ENCODE data around the gene PRODH2. TPM values are rescaled to one million over a fixed set of nuclear protein-coding genes. Genes with fewer than 3 reads are reported as not detected.

Gene PRODH2
- total and polyA plus RNA-seq, 10 of the 15 experiments (the other 5 are each of a cell fraction or from before 2014, with no cell fraction given): 0.07 TPM; not detected in 9

GRCh38 chr19:35858311-35858710 is 45.7 kb upstream of the PRODH2 start:
- DNase-seq (ENCODE audit: low read depth, low spot score) (no peak), FAIRE-seq (no peak), ATAC-seq (no peak)
- in situ Hi-C loops (cut with MboI): no loop called here
- RAD21 ChIA-PET (ENCODE audit: unreplicated experiment): no interaction called here
- H3K27ac ChIP-seq (ENCODE audit: control insufficient read depth, insufficient read depth): no peak overlapping the region
- H3K36me3 ChIP-seq (ENCODE audit: control insufficient read depth in 2 of 2, insufficient read depth in 2 of 2, low read length in 1 of 2): no peaks in the 10 kb centered on the region
- WGBS (ENCODE audit: insufficient coverage, insufficient replicate concordance, low lambda C conversion rate, missing lambda C conversion rate): 16% methylated on average over 6 of the region's 6 CpGs
- SMC1A ChIA-PET (ENCODE audit: uncharacterized antibody, unreplicated experiment): no interaction called here
- peaks cover 14 to 15% of the 10 kb centered on the region in 2 experiments; a peak in 3 of 4 replicates for H3K27me3 ChIP-seq (replicated peaks in 1 of 2; ENCODE audit: control insufficient read depth in 2 of 2, insufficient read depth in 2 of 2, low read length in 1 of 2)
- BruUV-seq (replicated peaks): no TSS peak
- H3K4me3 ChIP-seq: no peak overlapping the region
- POLR2A ChIA-PET: interaction anchor here (0.7 kb wide), 1 partner anchor 72 kb away, joined by 3 read pairs; no protein-coding TSS in a partner anchor
- CTCF ChIA-PET: no interaction called here
- TF ChIP-seq USF1 (IDR thresholded peaks at IDR 0.05; ENCODE audit: borderline replicate concordance, extremely low read length, insufficient read depth, low read depth, low read length): no peak
- no peak for TF ChIP-seq SIN3A (IDR thresholded peaks at IDR 0.05; ENCODE audit: low read depth, low read length)
- TF ChIP-seq, protein P1, sequence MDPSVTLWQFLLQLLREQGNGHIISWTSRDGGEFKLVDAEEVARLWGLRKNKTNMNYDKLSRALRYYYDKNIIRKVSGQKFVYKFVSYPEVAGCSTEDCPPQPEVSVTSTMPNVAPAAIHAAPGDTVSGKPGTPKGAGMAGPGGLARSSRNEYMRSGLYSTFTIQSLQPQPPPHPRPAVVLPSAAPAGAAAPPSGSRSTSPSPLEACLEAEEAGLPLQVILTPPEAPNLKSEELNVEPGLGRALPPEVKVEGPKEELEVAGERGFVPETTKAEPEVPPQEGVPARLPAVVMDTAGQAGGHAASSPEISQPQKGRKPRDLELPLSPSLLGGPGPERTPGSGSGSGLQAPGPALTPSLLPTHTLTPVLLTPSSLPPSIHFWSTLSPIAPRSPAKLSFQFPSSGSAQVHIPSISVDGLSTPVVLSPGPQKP (IDR thresholded peaks at IDR 0.05; ENCODE audit: low read depth, low read length): no peak
- no peak for TF ChIP-seq IKZF1 (conservative IDR thresholded peaks at IDR 0.05)
- TF ChIP-seq ZBED1 (IDR thresholded peaks at IDR 0.05; ENCODE audit: borderline replicate concordance): no peak
- TF ChIP-seq RAD21 (IDR thresholded peaks at IDR 0.05; ENCODE audit: insufficient read depth, low read depth, low read length): no peak
- no peak for TF ChIP-seq RUNX3 (IDR thresholded peaks at IDR 0.05; ENCODE audit: low read length)
- TF ChIP-seq TCF3 (IDR thresholded peaks at IDR 0.05; ENCODE audit: borderline replicate concordance, insufficient read depth, low read depth, low read length): no peak
- TF ChIP-seq HDAC6 (IDR thresholded peaks at IDR 0.05; ENCODE audit: unreplicated experiment): no peak
- TF ChIP-seq RB1 (IDR thresholded peaks at IDR 0.05; ENCODE audit: borderline replicate concordance): no peak
- TF ChIP-seq NFYB (IDR thresholded peaks at IDR 0.05; ENCODE audit: insufficient read depth, low read depth, low read length): no peak
- TF ChIP-seq IKZF2 (IDR thresholded peaks at IDR 0.05): no peak
- intact Hi-C loops (cut with micrococcal nuclease; ENCODE audit: unreplicated experiment): no loop called here
- H2AFZ ChIP-seq (ENCODE audit: control insufficient read depth, low read depth, low read length): no peak overlapping the region
- no peaks in the 10 kb centered on the region for H3K9me3 ChIP-seq (replicated peaks; ENCODE audit: control insufficient read depth, insufficient read depth, low read length)
- no peaks in the 10 kb centered on the region for H4K20me1 ChIP-seq (ENCODE audit: control insufficient read depth, insufficient read depth)
- no peak overlapping the region for H3K4me2 ChIP-seq (ENCODE audit: control insufficient read depth, insufficient read depth)
- no peak overlapping the region for H3K9ac ChIP-seq (ENCODE audit: control insufficient read depth, insufficient read depth, low read length)
- H3K4me1 ChIP-seq (ENCODE audit: control insufficient read depth, insufficient read depth, low read length): peaks cover 3% of the 10 kb centered on the region; the same call in 1 of the 2 replicates
- no peaks in the 10 kb centered on the region for H3K79me2 ChIP-seq (ENCODE audit: control insufficient read depth, insufficient read depth, low read length)
